ENCODE measurements around the gene PLEKHA7. TPM values are rescaled to one million over a fixed set of nuclear protein-coding genes. Genes with fewer than 3 reads are reported as not detected.
"Not testable (repeated sequence)": the region's sequence is repeated elsewhere in the genome, so short reads cannot be mapped to it uniquely, and the experiment has no call there.

PLEKHA7 gene
- total RNA-seq, 1 experiment from 2014 or later: 7.2 TPM

- Histone ChIP-seq H3K4me2 (ENCODE audit: low read length) (no peak overlapping the region), H3K9me3 (ENCODE audit: control insufficient read depth in 1 of 2, insufficient read depth in 1 of 2, low read depth in 1 of 2, low read length in 2 of 2) (peaks cover 9 to 11% of the 10 kb centered on the region in 2 experiments; a peak in 2 of 4 replicates), H3K79me2 (ENCODE audit: insufficient read depth, low read length) (no peaks in the 10 kb centered on the region), H3K27ac (ENCODE audit: low read depth, low read length) (no peak overlapping the region), H3K4me1 (ENCODE audit: control insufficient read depth in 1 of 2, insufficient read depth in 2 of 2, low read length in 2 of 2) (peaks cover 8 to 25% of the 10 kb centered on the region in 2 experiments), H4K20me1 (ENCODE audit: insufficient read depth) (no peaks in the 10 kb centered on the region), H3K9ac (ENCODE audit: low read length) (no peak overlapping the region), H3K4me3 (replicated peaks in 1 of 2; ENCODE audit: low read depth in 1 of 2, low read length in 2 of 2) (no peak overlapping the region), H3K27me3 (ENCODE audit: insufficient read depth, low read length) (no peaks in the 10 kb centered on the region), H3K36me3 (ENCODE audit: control insufficient read depth in 1 of 2, insufficient read depth in 2 of 2, low read length in 2 of 2) (no peaks in the 10 kb centered on the region), H2AFZ (ENCODE audit: low read depth, low read length, poor library complexity, severe bottlenecking) (no peak overlapping the region), H3K9me2 (ENCODE audit: insufficient read depth) (no peaks in the 10 kb centered on the region)
- RAD21 ChIA-PET (ENCODE audit: low non-redundant PET in 1 of 2, low total read pairs in 2 of 2, uncharacterized antibody in 2 of 2, unreplicated experiment in 2 of 2): no interaction called here
- CTCF ChIA-PET: interaction anchor here (0.5 kb wide), 1 partner anchor 188 kb away, joined by 3 read pairs; the partner anchor contains the start of gene RPS13
- BruUV-seq (replicated peaks): no TSS peak
- TF ChIP-seq RAD21 (IDR thresholded peaks at IDR 0.05; ENCODE audit: low read depth) (no peak), YY1 (IDR thresholded peaks at IDR 0.05; ENCODE audit: extremely low read depth, insufficient replicate concordance, low read depth, low read length) (no peak), CBX3 (IDR thresholded peaks at IDR 0.05; ENCODE audit: low read depth) (peak; percentile 93)
- DNase-seq (ENCODE audit: low read depth, low spot score) (no peak), ATAC-seq (no peak)
- intact Hi-C loops (cut with micrococcal nuclease): no loop called here
- POLR2A ChIA-PET: interaction anchor here (0.5 kb wide), 1 partner anchor 188 kb away, joined by 3 read pairs; the partner anchor contains the start of gene RPS13
Observed at GRCh38 chr11:16889905-16890304, 124.3 kb downstream of the PLEKHA7 start.

GRCh38 chr11:16889010-16889409 lies 125.2 kb downstream of the PLEKHA7 start:
- H3K36me3 ChIP-seq (ENCODE audit: control insufficient read depth in 1 of 2, insufficient read depth in 2 of 2, low read length in 2 of 2); H3K27ac ChIP-seq (ENCODE audit: low read depth, low read length); H3K4me2 ChIP-seq (ENCODE audit: low read length); H2AFZ ChIP-seq (ENCODE audit: low read depth, low read length, poor library complexity, severe bottlenecking); BruUV-seq (replicated peaks); H3K4me3 ChIP-seq (replicated peaks in 1 of 2; ENCODE audit: low read depth in 1 of 2, low read length in 2 of 2); intact Hi-C loops (cut with micrococcal nuclease); H3K9me2 ChIP-seq (ENCODE audit: insufficient read depth); POLR2A ChIA-PET; ATAC-seq; H4K20me1 ChIP-seq (ENCODE audit: insufficient read depth); H3K9ac ChIP-seq (ENCODE audit: low read length); H3K79me2 ChIP-seq (ENCODE audit: insufficient read depth, low read length); H3K27me3 ChIP-seq (ENCODE audit: insufficient read depth, low read length); DNase-seq (ENCODE audit: low read depth, low spot score); RAD21 ChIA-PET (ENCODE audit: low non-redundant PET in 1 of 2, low total read pairs in 2 of 2, uncharacterized antibody in 2 of 2, unreplicated experiment in 2 of 2); CTCF ChIA-PET: not testable (repeated sequence)
- H3K9me3 ChIP-seq (ENCODE audit: control insufficient read depth in 1 of 2, insufficient read depth in 1 of 2, low read depth in 1 of 2, low read length in 2 of 2): peaks cover 9 to 11% of the 10 kb centered on the region in 2 experiments; a peak in 2 of 4 replicates
- H3K4me1 ChIP-seq (ENCODE audit: control insufficient read depth in 1 of 2, insufficient read depth in 2 of 2, low read length in 2 of 2): peaks cover 7 to 22% of the 10 kb centered on the region in 2 experiments

- peaks cover 5 to 20% of the 10 kb centered on the region in 2 experiments; a peak in 3 of 4 replicates for H3K4me1 ChIP-seq (ENCODE audit: control insufficient read depth in 1 of 2, insufficient read depth in 2 of 2, low read length in 2 of 2)
- H3K4me2 ChIP-seq (ENCODE audit: low read length); ATAC-seq; H3K36me3 ChIP-seq (ENCODE audit: control insufficient read depth in 1 of 2, insufficient read depth in 2 of 2, low read length in 2 of 2); RAD21 ChIA-PET (ENCODE audit: low non-redundant PET in 1 of 2, low total read pairs in 2 of 2, uncharacterized antibody in 2 of 2, unreplicated experiment in 2 of 2); H4K20me1 ChIP-seq (ENCODE audit: insufficient read depth); intact Hi-C loops (cut with micrococcal nuclease); H3K9ac ChIP-seq (ENCODE audit: low read length); H3K79me2 ChIP-seq (ENCODE audit: insufficient read depth, low read length); BruUV-seq (replicated peaks); H3K27ac ChIP-seq (ENCODE audit: low read depth, low read length); DNase-seq (ENCODE audit: low read depth, low spot score); H2AFZ ChIP-seq (ENCODE audit: low read depth, low read length, poor library complexity, severe bottlenecking); POLR2A ChIA-PET; CTCF ChIA-PET; H3K9me2 ChIP-seq (ENCODE audit: insufficient read depth); H3K27me3 ChIP-seq (ENCODE audit: insufficient read depth, low read length); H3K4me3 ChIP-seq (replicated peaks in 1 of 2; ENCODE audit: low read depth in 1 of 2, low read length in 2 of 2): not testable (repeated sequence)
- peaks cover 9 to 11% of the 10 kb centered on the region in 2 experiments; a peak in 2 of 4 replicates for H3K9me3 ChIP-seq (ENCODE audit: control insufficient read depth in 1 of 2, insufficient read depth in 1 of 2, low read depth in 1 of 2, low read length in 2 of 2)
Observed at GRCh38 chr11:16887887-16888286, 126.3 kb downstream of the PLEKHA7 start.
